Fibroblast of pulmonary artery (primary cell): ENCODE data around the gene GALNT9.

Source experiments
- DNase-seq: peaks from one replicate; pipeline ENCODE4 v3.0.0-alpha.2; 2010; ENCODE audit warnings: low read depth
- H3K4me3 ChIP-seq: replicated peaks from 2 replicates; pipeline ENCODE4 v1.5.1; 2011; ENCODE audit warnings: low read depth, mild to moderate bottlenecking, control low read depth, low read length, moderate library complexity
- CTCF ChIP-seq: IDR thresholded peaks from 2 replicates; pipeline ENCODE4 v1.5.1; 2011; ENCODE audit warnings: mild to moderate bottlenecking, control low read depth, low read length, inconsistent platforms; ENCODE audit errors: missing control alignments

Gene GALNT9

DNA sequence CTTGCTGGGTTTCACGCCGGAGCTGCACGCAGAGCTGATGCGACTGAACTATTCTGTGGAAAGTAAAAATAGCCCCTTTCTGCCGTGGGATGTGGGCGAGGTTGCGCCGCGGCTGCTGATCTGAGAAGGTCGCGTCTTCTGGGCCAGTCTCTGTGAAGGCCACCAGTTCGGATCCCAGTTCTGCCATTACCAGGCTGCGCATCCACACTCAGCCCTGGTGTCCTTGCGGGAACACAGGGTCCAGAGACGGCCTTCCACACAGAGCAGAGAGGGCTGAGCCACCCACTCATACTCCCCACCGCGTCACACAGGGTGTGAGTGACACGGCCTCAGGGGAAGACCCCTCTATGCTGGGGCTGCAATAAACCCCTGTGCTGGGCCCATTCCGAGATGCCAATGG lies 13.9 kb downstream of the GALNT9 start:
- no peak for DNase-seq
- no peak overlapping the region for H3K4me3 ChIP-seq
- no peak for TF ChIP-seq CTCF

DNA sequence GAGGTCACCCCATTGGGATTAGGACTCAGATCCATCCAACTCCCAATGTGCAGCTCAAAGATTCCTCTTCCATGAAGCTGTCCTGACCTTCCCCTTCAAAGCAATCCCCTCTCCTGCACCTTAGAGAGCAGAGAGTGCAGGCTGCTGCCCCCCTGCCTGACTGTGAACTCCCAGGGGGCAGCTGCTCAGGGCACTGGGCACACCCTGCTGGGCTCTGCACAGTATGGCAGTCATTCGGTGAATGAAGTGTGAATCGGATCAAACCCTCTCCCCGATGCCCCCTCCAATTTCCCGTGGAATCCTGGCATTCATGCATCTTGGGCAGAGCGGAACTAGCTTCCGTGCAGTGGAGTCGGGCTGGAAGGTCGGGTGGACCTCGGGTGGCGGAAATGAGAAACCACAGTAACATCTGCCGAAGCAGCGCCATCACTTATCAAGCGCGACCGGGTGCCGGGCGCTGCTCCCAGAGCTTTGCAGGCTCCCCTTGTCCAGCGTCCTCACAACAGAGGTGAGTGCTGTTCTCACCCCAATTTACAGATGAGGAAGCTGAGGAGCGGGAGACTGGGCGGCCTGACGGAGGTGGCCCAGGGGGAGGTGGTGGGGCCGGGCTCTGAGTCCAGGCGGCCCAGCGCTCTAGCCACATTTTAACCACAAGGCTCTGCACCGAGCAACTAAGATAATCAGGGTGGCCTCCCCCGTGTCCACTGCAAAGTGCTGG lies 14.7 kb downstream of the GALNT9 start:
- no peak overlapping the region for H3K4me3 ChIP-seq
- TF ChIP-seq CTCF = no peak
- no peak for DNase-seq

GRCh38 chr12:132314035-132314434 lies 15.4 kb downstream of the GALNT9 start:
- no peak for TF ChIP-seq CTCF
- no peak overlapping the region for H3K4me3 ChIP-seq
- no peak for DNase-seq

- no peak for TF ChIP-seq CTCF
- DNase-seq = no peak
- H3K4me3 ChIP-seq = no peak overlapping the region
Observed at GRCh38 chr12:132313182-132313581, 16.2 kb downstream of the GALNT9 start.

DNA sequence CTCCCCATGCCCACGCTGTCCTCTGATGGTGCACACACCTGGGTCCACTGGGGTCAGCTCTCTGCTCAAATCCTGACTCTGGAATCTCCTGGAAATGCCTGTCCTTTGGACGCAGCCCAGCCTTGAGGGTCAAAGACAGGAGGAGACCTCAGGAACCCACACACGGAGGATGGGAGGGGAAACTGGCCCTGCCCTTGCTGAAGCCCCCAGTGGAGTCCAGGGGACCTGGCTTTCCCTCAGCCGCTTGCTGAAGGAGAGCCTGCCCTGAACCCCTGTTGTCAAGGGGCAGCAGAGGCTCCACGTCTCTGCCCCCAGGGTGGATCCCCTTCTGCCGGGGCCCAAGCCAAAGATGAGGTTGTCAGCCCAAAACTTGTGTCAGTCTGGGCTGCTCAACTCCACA lies 16.9 kb downstream of the GALNT9 start:
- H3K4me3 ChIP-seq = no peak overlapping the region
- no peak for TF ChIP-seq CTCF
- no peak for DNase-seq

- no peak for TF ChIP-seq CTCF
- DNase-seq = no peak
- H3K4me3 ChIP-seq = no peak overlapping the region
Observed at GRCh38 chr12:132311201-132311915, 18.0 kb downstream of the GALNT9 start.
